A673 (cell line): Measurements from ENCODE around the gene PSMA7.

Source experiments
- CTCF ChIP-seq: fragments of 300-800, 200-600 bp; sonication (generic); conservative IDR thresholded peaks from 2 replicates; pipeline ENCODE4 v1.5.1; 2017; ENCODE audit warnings: low read depth, mild to moderate bottlenecking, antibody characterized with exemption, low read length, moderate library complexity, mixed read lengths
- EZH2 ChIP-seq: fragments of 200-600 bp; sonication (generic); IDR thresholded peaks from 2 replicates; pipeline ENCODE4 v1.6.1; 2017; ENCODE audit warnings: borderline replicate concordance, low read depth, mild to moderate bottlenecking, mixed read lengths, antibody characterized with exemption, low read length; ENCODE audit not compliant: poor library complexity, severe bottlenecking

GRCh38 chr20:62160876-62161275 lies 17.7 kb upstream of the PSMA7 start:
- TF ChIP-seq CTCF (no peak), EZH2 (no peak)
